Esophagus squamous epithelium (tissue), 5 donors: Measurements from ENCODE around the gene CFAP65. TPM values are rescaled to one million over a fixed set of nuclear protein-coding genes. Genes with fewer than 3 reads are reported as not detected.

Experiments
- DNase-seq: peaks from one replicate; lab custom pipeline; 2025; lab: John Stamatoyannopoulos, UW
- H3K27ac ChIP-seq, 4 donors: fragments of 200-600 bp; sonication (generic); one replicate each; pipeline ENCODE4 v1.5.1; 2016 to 2019; ENCODE audit warnings: mild to moderate bottlenecking in 1 of 4
- H3K27me3 ChIP-seq, 4 donors: fragments of 200-600 bp; sonication (generic); 1 replicate in 3 of 4; 2 replicates in 1 of 4; pipeline versions ENCODE4 v1.5.1 to v1.6.0; 2017 to 2021; ENCODE audit warnings: antibody characterized with exemption in 1 of 4
- H3K36me3 ChIP-seq, 3 donors: fragments of 200-600 bp; sonication (generic); one replicate each; pipeline ENCODE4 v1.5.1; 2016 to 2019
- H3K4me1 ChIP-seq, 3 donors: fragments of 200-600 bp; sonication (generic); one replicate each; pipeline ENCODE4 v1.5.1; 2017 to 2019
- H3K4me3 ChIP-seq, 4 donors: fragments of 200-600 bp; sonication (generic); 1 replicate in 3 of 4; 2 replicates in 1 of 4; pipeline ENCODE4 v1.5.1; 2016 to 2019; ENCODE audit warnings: mild to moderate bottlenecking in 2 of 4, moderate library complexity in 1 of 4
- H3K9me3 ChIP-seq, 3 donors: fragments of 200-600 bp; sonication (generic); one replicate each; pipeline ENCODE4 v1.5.1; 2016 to 2019
- CTCF ChIP-seq, 6 experiments: fragments of 450-650 bp in 4 of 6; fragments of 200-600 bp in 2 of 6; sonication (generic) in 2 of 6; IDR thresholded peaks; one replicate each; pipeline ENCODE4 v1.5.1; 2016 to 2019; ENCODE audit warnings: antibody characterized with exemption in 6 of 6, mild to moderate bottlenecking in 4 of 6, moderate library complexity in 4 of 6
- POLR2A ChIP-seq, 4 donors: fragments of 450-650 bp; IDR thresholded peaks; one replicate each; pipeline ENCODE4 v1.6.1; 2017; ENCODE audit warnings: antibody characterized with exemption in 4 of 4, mild to moderate bottlenecking in 4 of 4, moderate library complexity in 3 of 4
- WGBS, 2 donors: methylation state at CpG; one replicate each; pipeline ENCODE4 v1.1.5; 2018; 5-methylcytosine and 5-hydroxymethylcytosine counted together
- intact Hi-C: fragments of 100-400 bp; cut with DNase I; formaldehyde crosslinking; loops from one replicate; pipeline ENCODE4 v1.15.0; 2022
- total RNA-seq, 4 donors: library from RNA; depleted of rRNA; stranded (reverse); fragments of >200 nt; gene quantifications; one replicate each; pipeline ENCODE4 v1.1.0, GENCODE V29; 2016
- donor health status: DM: yes; HTN: yes; CAD: no.

CFAP65 gene
- total RNA-seq, 4 donors from 2014 or later: 0.19 TPM; not detected in 3

GRCh38 chr2:219057709-219058540 lies 16.6 kb upstream of the CFAP65 start:
- no peak overlapping the region for H3K27ac ChIP-seq
- WGBS, 2 donors: 0% methylated on average over 2 of the region's 52 CpGs; no CpG with 5 or more reads in 1 of the 2 donors
- H3K4me1 ChIP-seq: peaks cover 34 to 46% (median 40%) of the 10 kb centered on the region in 3 donors
- H3K36me3 ChIP-seq: no peaks in the 10 kb centered on the region
- H3K27me3 ChIP-seq: peaks cover 15 to 98% (median 43%) of the 10 kb centered on the region in 4 donors
- H3K9me3 ChIP-seq: no peaks in the 10 kb centered on the region
- intact Hi-C loops: loop anchor here (5.0 to 10.0 kb wide), 2 partner anchors 94 to 247 kb away; partner anchors contain the start of gene PTPRN
- peak overlapping the region in 2 of 4 donors; percentile 8 to 39 for H3K4me3 ChIP-seq
- DNase-seq: no peak
- no peak for TF ChIP-seq POLR2A (IDR thresholded peaks at IDR 0.05)
- peak; percentile 63 to 92 (median 81) for TF ChIP-seq CTCF (IDR thresholded peaks at IDR 0.05)

GRCh38 chr2:219056896-219057708 lies 15.8 kb upstream of the CFAP65 start:
- intact Hi-C loops: loop anchor here (5.0 to 10.0 kb wide), 2 partner anchors 95 to 248 kb away; partner anchors contain the start of gene PTPRN
- DNase-seq: no peak
- Histone ChIP-seq H3K9me3 (no peaks in the 10 kb centered on the region), H3K27ac (no peak overlapping the region), H3K27me3 (peaks cover 15 to 98% (median 39%) of the 10 kb centered on the region in 4 donors), H3K4me1 (peaks cover 34 to 46% (median 40%) of the 10 kb centered on the region in 3 donors), H3K4me3 (peak overlapping the region in 2 of 4 donors; percentile 8 to 39), H3K36me3 (no peaks in the 10 kb centered on the region)
- WGBS, 2 donors: 28% methylated on average over 5 of the region's 40 CpGs; no CpG with 5 or more reads in 1 of the 2 donors
- no peak for TF ChIP-seq POLR2A (IDR thresholded peaks at IDR 0.05)
- no peak for TF ChIP-seq CTCF (IDR thresholded peaks at IDR 0.05)

GRCh38 chr2:219056176-219056895 lies 15.0 kb upstream of the CFAP65 start:
- no peak for TF ChIP-seq CTCF (IDR thresholded peaks at IDR 0.05)
- TF ChIP-seq POLR2A (IDR thresholded peaks at IDR 0.05): no peak
- peaks cover 34 to 44% (median 40%) of the 10 kb centered on the region in 3 donors for H3K4me1 ChIP-seq
- 58 to 63% methylated on average over 8 to 9 of the region's 9 CpGs for WGBS, 2 donors
- H3K9me3 ChIP-seq: no peaks in the 10 kb centered on the region
- H3K4me3 ChIP-seq: no peak overlapping the region
- H3K27ac ChIP-seq: no peak overlapping the region
- peaks cover 15 to 98% (median 37%) of the 10 kb centered on the region in 4 donors for H3K27me3 ChIP-seq
- intact Hi-C loops: loop anchor here (5.0 to 10.0 kb wide), 2 partner anchors 96 to 248 kb away; partner anchors contain the start of gene PTPRN
- DNase-seq: no peak
- no peaks in the 10 kb centered on the region for H3K36me3 ChIP-seq

GRCh38 chr2:219054956-219055903 lies 13.9 kb upstream of the CFAP65 start:
- Histone ChIP-seq H3K36me3 (no peaks in the 10 kb centered on the region), H3K9me3 (no peaks in the 10 kb centered on the region), H3K4me3 (no peak overlapping the region), H3K4me1 (peaks cover 30 to 33% (median 30%) of the 10 kb centered on the region in 3 donors), H3K27ac (no peak overlapping the region), H3K27me3 (peaks cover 13 to 98% (median 33%) of the 10 kb centered on the region in 4 donors)
- TF ChIP-seq CTCF (IDR thresholded peaks at IDR 0.05) (no peak), POLR2A (IDR thresholded peaks at IDR 0.05) (no peak)
- DNase-seq: no peak
- intact Hi-C loops: loop anchor here (5.0 to 10.0 kb wide), 2 partner anchors 97 to 250 kb away; partner anchors contain the start of gene PTPRN
- 71 to 80% methylated on average over 3 to 6 of the region's 43 CpGs for WGBS, 2 donors
